HUDEP-2 (cell line): Measurements from ENCODE around the gene NCAPG2.

Experiments
- DNase-seq, 76 experiments: peaks; one replicate each; lab custom pipeline; 2025; ENCODE audit not compliant: unreplicated experiment in 76 of 76; lab: John Stamatoyannopoulos, UW

Gene NCAPG2

GRCh38 chr7:158704524-158705233 lies at the start of gene NCAPG2:
TSS of gene NCAPG2 (minus strand) at chr7:158704804. CDS start at chr7:158701899, 2,905 bp downstream.
- peak in 75 of 76 experiments; percentile 30 to 98 (median 95) for DNase-seq

GRCh38 chr7:158753900-158754299 lies 49.3 kb upstream of the NCAPG2 start:
- no peak for DNase-seq

- peak in 1 of 76 experiments; percentile 15 for DNase-seq
Observed at GRCh38 chr7:158751751-158752150, 47.1 kb upstream of the NCAPG2 start.

- no peak for DNase-seq
Observed at GRCh38 chr7:158751199-158751598, 46.6 kb upstream of the NCAPG2 start.

GRCh38 chr7:158750702-158751101 lies 46.1 kb upstream of the NCAPG2 start:
- no peak for DNase-seq

- no peak for DNase-seq
Observed at GRCh38 chr7:158749396-158749795, 44.8 kb upstream of the NCAPG2 start.

- no peak for DNase-seq
Observed at GRCh38 chr7:158748335-158748734, 43.7 kb upstream of the NCAPG2 start.

- no peak for DNase-seq
Observed at GRCh38 chr7:158747408-158747807, 42.8 kb upstream of the NCAPG2 start.

- no peak for DNase-seq
Observed at GRCh38 chr7:158746957-158747356, 42.4 kb upstream of the NCAPG2 start.

- DNase-seq = no peak
Observed at GRCh38 chr7:158745057-158745715, 40.6 kb upstream of the NCAPG2 start.

GRCh38 chr7:158744070-158744469 lies 39.5 kb upstream of the NCAPG2 start:
- no peak for DNase-seq

- no peak for DNase-seq
Observed at GRCh38 chr7:158743219-158743618, 38.6 kb upstream of the NCAPG2 start.

- no peak for DNase-seq
Observed at GRCh38 chr7:158742065-158742821, 37.6 kb upstream of the NCAPG2 start.

- DNase-seq = no peak
Observed at GRCh38 chr7:158741294-158741666, 36.7 kb upstream of the NCAPG2 start.

- no peak for DNase-seq
Observed at GRCh38 chr7:158740657-158741293, 36.2 kb upstream of the NCAPG2 start.

- no peak for DNase-seq
Observed at GRCh38 chr7:158740013-158740656, 35.5 kb upstream of the NCAPG2 start.

- no peak for DNase-seq
Observed at GRCh38 chr7:158738841-158739240, 34.2 kb upstream of the NCAPG2 start.

- DNase-seq = no peak
Observed at GRCh38 chr7:158737064-158737695, 32.6 kb upstream of the NCAPG2 start.

GRCh38 chr7:158735935-158736334 lies 31.3 kb upstream of the NCAPG2 start:
- no peak for DNase-seq

- no peak for DNase-seq
Observed at GRCh38 chr7:158734861-158735260, 30.3 kb upstream of the NCAPG2 start.
